NCI-H526 (cell line): ENCODE results near the gene CLCNKB.
"Not testable (repeated sequence)": the region's sequence is repeated elsewhere in the genome, so short reads cannot be mapped to it uniquely, and the experiment has no call there.

Experiments used
- DNase-seq, 2 experiments: peaks; one replicate each; lab custom pipeline; 2025; lab: John Stamatoyannopoulos, UW

CLCNKB gene

GRCh38 chr1:16061266-16061665, 17.7 kb downstream of the CLCNKB start:
- DNase-seq: peak; percentile 48 to 77

GRCh38 chr1:16061989-16062686, 18.6 kb downstream of the CLCNKB start:
- DNase-seq: not testable (repeated sequence)

GRCh38 chr1:16062687-16063075, 19.1 kb downstream of the CLCNKB start:
- not testable (repeated sequence) for DNase-seq

- DNase-seq: no peak
Observed at GRCh38 chr1:16063226-16063829, 19.7 kb downstream of the CLCNKB start.

GRCh38 chr1:16063921-16064320, 20.3 kb downstream of the CLCNKB start:
- DNase-seq: no peak

- no peak for DNase-seq
Observed at GRCh38 chr1:16064536-16065268, 21.1 kb downstream of the CLCNKB start.

GRCh38 chr1:16065269-16065576, 21.6 kb downstream of the CLCNKB start:
- no peak for DNase-seq

GRCh38 chr1:16066245-16066644, 22.7 kb downstream of the CLCNKB start:
- no peak for DNase-seq

GRCh38 chr1:16067127-16067768, 23.7 kb downstream of the CLCNKB start:
- peak; percentile 31 to 50 for DNase-seq

GRCh38 chr1:16067933-16068332, 24.4 kb downstream of the CLCNKB start:
- DNase-seq: no peak

- no peak for DNase-seq
Observed at GRCh38 chr1:16068356-16069270, 25.0 kb downstream of the CLCNKB start.

GRCh38 chr1:16070640-16071355, 27.2 kb downstream of the CLCNKB start:
- DNase-seq: no peak

- no peak for DNase-seq
Observed at GRCh38 chr1:16071614-16072013, 28.0 kb downstream of the CLCNKB start.

GRCh38 chr1:16072095-16072494, 28.5 kb downstream of the CLCNKB start:
- no peak for DNase-seq

- DNase-seq: peak in 1 of 2 experiments; percentile 37
Observed at GRCh38 chr1:16072616-16073484, 29.3 kb downstream of the CLCNKB start.

GRCh38 chr1:16073490-16074119, 30.0 kb downstream of the CLCNKB start, which contains the start of gene FAM131C:
Gene FAM131C, minus strand, starts transcription at chr1:16073651. Its CDS starts 209 bp downstream, at chr1:16073442.
- peak; percentile 29 to 70 for DNase-seq

- DNase-seq: no peak
Observed at GRCh38 chr1:16074217-16074616, 30.6 kb downstream of the CLCNKB start.

- DNase-seq: no peak
Observed at GRCh38 chr1:16075337-16076030, 31.9 kb downstream of the CLCNKB start.
